Activated naive CD4-positive, alpha-beta T cell treated with anti-CD3 and anti-CD28 coated beads, Interleukin-2, amount 50 U/mL, for 16 hours (primary cell): ENCODE data around the gene PACC1.
A peak's percentile ranks its signal among the peaks of the same experiment; 100 is the strongest.
"Not testable (repeated sequence)": the region's sequence is repeated elsewhere in the genome, so short reads cannot be mapped to it uniquely, and the experiment has no call there.

ENCODE experiments used
- DNase-seq: peaks from one replicate; pipeline ENCODE4 v3.0.0-alpha.2; 2020

Gene PACC1

GRCh38 chr1:212395678-212396437, 18.8 kb downstream of the PACC1 start:
- not testable (repeated sequence) for DNase-seq

GRCh38 chr1:212388985-212389716, 25.5 kb downstream of the PACC1 start:
- DNase-seq = no peak

- DNase-seq = no peak
These were observed 28.7 kb downstream of the PACC1 start for GRCh38 chr1:212386029-212386428.

GRCh38 chr1:212381397-212382035, 33.2 kb downstream of the PACC1 start:
- no peak for DNase-seq

- no peak for DNase-seq
These were observed 35.3 kb downstream of the PACC1 start for GRCh38 chr1:212379366-212379765.

GRCh38 chr1:212377644-212378043, 37.0 kb downstream of the PACC1 start:
- no peak for DNase-seq

GRCh38 chr1:212375986-212376385, 38.7 kb downstream of the PACC1 start:
- DNase-seq = no peak

GRCh38 chr1:212368073-212368484, 46.6 kb downstream of the PACC1 start:
- DNase-seq = peak; percentile 46

GRCh38 chr1:212367474-212368072, 47.1 kb downstream of the PACC1 start:
- no peak for DNase-seq

- DNase-seq = no peak
These were observed 47.8 kb downstream of the PACC1 start for GRCh38 chr1:212366901-212367300.

GRCh38 chr1:212364985-212365384, 49.7 kb downstream of the PACC1 start:
- DNase-seq = no peak

- no peak for DNase-seq
These were observed 54.7 kb downstream of the PACC1 start for GRCh38 chr1:212359794-212360479.

GRCh38 chr1:212355230-212355969, 59.3 kb downstream of the PACC1 start:
- no peak for DNase-seq

- DNase-seq = no peak
These were observed 60.2 kb downstream of the PACC1 start for GRCh38 chr1:212354464-212354863.

GRCh38 chr1:212353181-212353580, 61.5 kb downstream of the PACC1 start:
- DNase-seq = no peak

GRCh38 chr1:212351588-212352362, 62.9 kb downstream of the PACC1 start:
- no peak for DNase-seq

GRCh38 chr1:212346601-212347000, 68.1 kb downstream of the PACC1 start:
- DNase-seq = no peak

- DNase-seq = no peak
These were observed 69.8 kb downstream of the PACC1 start for GRCh38 chr1:212344905-212345304.

- DNase-seq = no peak
These were observed 73.6 kb downstream of the PACC1 start for GRCh38 chr1:212341090-212341489.

- no peak for DNase-seq
These were observed 85.6 kb downstream of the PACC1 start for GRCh38 chr1:212329105-212329504.

GRCh38 chr1:212328248-212328647, 86.4 kb downstream of the PACC1 start:
- DNase-seq = no peak
